ENCODE measurements around the gene MYL6.

GRCh38 chr12:56155256-56155845, 2.8 kb upstream of the MYL6 start:
- TF ChIP-seq, protein P1, sequence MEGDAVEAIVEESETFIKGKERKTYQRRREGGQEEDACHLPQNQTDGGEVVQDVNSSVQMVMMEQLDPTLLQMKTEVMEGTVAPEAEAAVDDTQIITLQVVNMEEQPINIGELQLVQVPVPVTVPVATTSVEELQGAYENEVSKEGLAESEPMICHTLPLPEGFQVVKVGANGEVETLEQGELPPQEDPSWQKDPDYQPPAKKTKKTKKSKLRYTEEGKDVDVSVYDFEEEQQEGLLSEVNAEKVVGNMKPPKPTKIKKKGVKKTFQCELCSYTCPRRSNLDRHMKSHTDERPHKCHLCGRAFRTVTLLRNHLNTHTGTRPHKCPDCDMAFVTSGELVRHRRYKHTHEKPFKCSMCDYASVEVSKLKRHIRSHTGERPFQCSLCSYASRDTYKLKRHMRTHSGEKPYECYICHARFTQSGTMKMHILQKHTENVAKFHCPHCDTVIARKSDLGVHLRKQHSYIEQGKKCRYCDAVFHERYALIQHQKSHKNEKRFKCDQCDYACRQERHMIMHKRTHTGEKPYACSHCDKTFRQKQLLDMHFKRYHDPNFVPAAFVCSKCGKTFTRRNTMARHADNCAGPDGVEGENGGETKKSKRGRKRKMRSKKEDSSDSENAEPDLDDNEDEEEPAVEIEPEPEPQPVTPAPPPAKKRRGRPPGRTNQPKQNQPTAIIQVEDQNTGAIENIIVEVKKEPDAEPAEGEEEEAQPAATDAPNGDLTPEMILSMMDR (IDR thresholded peaks at IDR 0.05; ENCODE audit: extremely low read depth in 1 of 2, insufficient read depth in 1 of 2, low read depth in 1 of 2, low read length in 2 of 2), result no peak
- no peak for TF ChIP-seq MYC (IDR thresholded peaks at IDR 0.05; ENCODE audit: low read depth, low read length)
- no peak for TF ChIP-seq POLR2A (IDR thresholded peaks at IDR 0.05; ENCODE audit: low read depth, low read length)
- TF ChIP-seq, protein P2, sequence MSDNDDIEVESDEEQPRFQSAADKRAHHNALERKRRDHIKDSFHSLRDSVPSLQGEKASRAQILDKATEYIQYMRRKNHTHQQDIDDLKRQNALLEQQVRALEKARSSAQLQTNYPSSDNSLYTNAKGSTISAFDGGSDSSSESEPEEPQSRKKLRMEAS (IDR thresholded peaks at IDR 0.05; ENCODE audit: insufficient read depth, insufficient read length), result no peak
- TF ChIP-seq JUN (IDR thresholded peaks at IDR 0.05; ENCODE audit: borderline replicate concordance, insufficient read depth, insufficient read length, low read depth), result no peak
- no peak for TF ChIP-seq POLR2AphosphoS5 (IDR thresholded peaks at IDR 0.05; ENCODE audit: insufficient read depth, low read depth, low read length)
- TF ChIP-seq EZH2 (IDR thresholded peaks at IDR 0.05; ENCODE audit: borderline replicate concordance, low read depth, low read length, severe bottlenecking), result no peak
